VCaP (cell line): ENCODE measurements around the gene KRTAP3-2.

Source experiments
- H3K27ac ChIP-seq: fragments of 450-650 bp; 2 replicates; pipeline ENCODE4 v1.5.1; 2017
- CTCF ChIP-seq: fragments of 450-650 bp; conservative IDR thresholded peaks from 2 replicates; pipeline ENCODE4 v1.5.1; 2017; ENCODE audit warnings: mild to moderate bottlenecking, moderate library complexity

KRTAP3-2 gene

GRCh38 chr17:41029633-41030245 lies 30.0 kb upstream of the KRTAP3-2 start, which contains the start of gene KRTAP1-4:
Gene KRTAP1-4, minus strand, starts transcription at chr17:41030195. Its CDS starts 117 bp downstream, at chr17:41030078.
- no peak within 1 kb of the TSS for H3K27ac ChIP-seq
- TF ChIP-seq CTCF = no peak

GRCh38 chr17:41026715-41027471 lies 27.2 kb upstream of the KRTAP3-2 start, which contains the start of gene KRTAP1-5:
Gene KRTAP1-5, minus strand, starts transcription at chr17:41027208. Its CDS starts 53 bp downstream, at chr17:41027155.
- H3K27ac ChIP-seq = no peak within 1 kb of the TSS
- no peak for TF ChIP-seq CTCF

- TF ChIP-seq CTCF = no peak
- no peak overlapping the region for H3K27ac ChIP-seq
These were observed 25.0 kb upstream of the KRTAP3-2 start for GRCh38 chr17:41024697-41025096.

GRCh38 chr17:41020336-41020735 lies 20.6 kb upstream of the KRTAP3-2 start:
- no peak for TF ChIP-seq CTCF
- no peak overlapping the region for H3K27ac ChIP-seq

- no peak for TF ChIP-seq CTCF
- no peak overlapping the region for H3K27ac ChIP-seq
These were observed 19.7 kb upstream of the KRTAP3-2 start for GRCh38 chr17:41019415-41019814.

- TF ChIP-seq CTCF = no peak
- H3K27ac ChIP-seq = no peak overlapping the region
These were observed 18.8 kb upstream of the KRTAP3-2 start for GRCh38 chr17:41018541-41018940.

- TF ChIP-seq CTCF = no peak
- H3K27ac ChIP-seq = no peak overlapping the region
These were observed 17.0 kb upstream of the KRTAP3-2 start for GRCh38 chr17:41016578-41017215.
